ENCODE measurements around the gene PWWP2B.

Gene PWWP2B

GRCh38 chr10:132444877-132445351 lies 47.9 kb downstream of the PWWP2B start:
- no peak for DNase-seq

GRCh38 chr10:132445516-132446194 lies 48.7 kb downstream of the PWWP2B start:
- no peak for DNase-seq

- no peak for DNase-seq
Measured at GRCh38 chr10:132446195-132446581, 49.2 kb downstream of the PWWP2B start.

DNA sequence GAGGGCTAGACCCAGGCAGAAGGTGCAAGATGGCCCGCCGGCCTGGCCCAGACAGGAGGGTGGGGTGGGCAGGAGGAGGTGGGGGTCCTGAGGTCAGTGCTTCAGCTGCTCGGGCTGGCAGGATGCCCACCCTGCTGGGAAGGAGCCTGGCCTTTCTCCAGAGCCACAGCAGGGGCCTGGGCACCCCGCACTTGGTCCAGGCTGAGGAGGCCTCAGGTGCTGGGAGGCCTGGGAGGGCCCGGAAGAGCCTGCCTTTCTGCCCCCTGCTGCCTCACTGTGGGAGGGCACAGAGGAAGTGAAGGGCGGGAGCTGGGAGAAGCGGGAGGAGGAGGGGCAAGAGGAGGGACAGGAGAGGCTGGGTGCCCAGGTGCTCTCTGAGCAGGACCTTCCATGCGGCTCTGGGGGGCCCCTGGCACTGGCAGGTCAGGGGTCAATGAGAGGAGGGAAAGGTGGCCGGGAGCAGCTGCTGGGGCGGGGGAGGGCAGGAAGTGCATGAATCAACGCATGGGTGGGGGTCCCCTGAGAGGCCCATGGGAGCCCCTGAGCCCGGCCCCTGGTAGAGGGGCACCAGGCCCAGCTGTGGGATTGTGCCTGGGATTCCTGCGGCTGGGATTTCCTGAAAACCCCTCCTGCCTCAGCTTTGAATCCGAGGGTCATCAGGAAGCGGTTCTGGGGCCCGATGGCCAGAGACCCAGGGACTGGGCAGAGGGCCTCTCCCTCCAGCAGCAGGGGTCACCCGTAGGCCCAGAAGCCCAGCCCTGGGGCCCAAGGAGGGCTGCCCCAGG lies 49.9 kb downstream of the PWWP2B start:
- peak in 1 of 56 donors; percentile 18 for DNase-seq

GRCh38 chr10:132447446-132448247 lies 50.6 kb downstream of the PWWP2B start:
- no peak for DNase-seq

GRCh38 chr10:132448248-132448731 lies 51.3 kb downstream of the PWWP2B start:
- no peak for DNase-seq

- no peak for DNase-seq
Measured at GRCh38 chr10:132449051-132449810, 52.2 kb downstream of the PWWP2B start.

DNA sequence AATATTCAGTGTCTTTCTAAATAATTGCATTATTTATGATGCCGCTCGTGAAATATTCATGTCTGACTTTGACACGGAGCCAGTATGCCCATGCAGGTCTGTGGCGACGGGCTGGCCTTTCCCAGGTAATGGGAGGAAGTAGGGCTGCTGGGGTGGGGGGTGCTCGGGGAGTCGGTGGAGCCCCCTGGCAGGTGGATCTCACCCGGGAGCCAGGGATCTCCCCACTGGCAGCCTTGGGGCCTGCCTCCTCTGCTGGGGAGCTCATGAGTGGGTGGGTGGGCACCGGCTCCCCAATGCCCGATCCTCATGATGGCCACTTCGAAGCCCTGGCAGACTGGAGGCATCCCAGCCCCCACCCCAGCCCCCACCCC lies 52.8 kb downstream of the PWWP2B start:
- no peak for DNase-seq

GRCh38 chr10:132450466-132450824 lies 53.4 kb downstream of the PWWP2B start:
- DNase-seq: no peak

- no peak for DNase-seq
Measured at GRCh38 chr10:132450825-132451505, 54.0 kb downstream of the PWWP2B start.

- DNase-seq: no peak
Measured at GRCh38 chr10:132451506-132452215, 54.7 kb downstream of the PWWP2B start.

- DNase-seq: peak in 27 of 56 donors; percentile 19 to 83 (median 40)
Measured at GRCh38 chr10:132452216-132452650, 55.2 kb downstream of the PWWP2B start.

DNA sequence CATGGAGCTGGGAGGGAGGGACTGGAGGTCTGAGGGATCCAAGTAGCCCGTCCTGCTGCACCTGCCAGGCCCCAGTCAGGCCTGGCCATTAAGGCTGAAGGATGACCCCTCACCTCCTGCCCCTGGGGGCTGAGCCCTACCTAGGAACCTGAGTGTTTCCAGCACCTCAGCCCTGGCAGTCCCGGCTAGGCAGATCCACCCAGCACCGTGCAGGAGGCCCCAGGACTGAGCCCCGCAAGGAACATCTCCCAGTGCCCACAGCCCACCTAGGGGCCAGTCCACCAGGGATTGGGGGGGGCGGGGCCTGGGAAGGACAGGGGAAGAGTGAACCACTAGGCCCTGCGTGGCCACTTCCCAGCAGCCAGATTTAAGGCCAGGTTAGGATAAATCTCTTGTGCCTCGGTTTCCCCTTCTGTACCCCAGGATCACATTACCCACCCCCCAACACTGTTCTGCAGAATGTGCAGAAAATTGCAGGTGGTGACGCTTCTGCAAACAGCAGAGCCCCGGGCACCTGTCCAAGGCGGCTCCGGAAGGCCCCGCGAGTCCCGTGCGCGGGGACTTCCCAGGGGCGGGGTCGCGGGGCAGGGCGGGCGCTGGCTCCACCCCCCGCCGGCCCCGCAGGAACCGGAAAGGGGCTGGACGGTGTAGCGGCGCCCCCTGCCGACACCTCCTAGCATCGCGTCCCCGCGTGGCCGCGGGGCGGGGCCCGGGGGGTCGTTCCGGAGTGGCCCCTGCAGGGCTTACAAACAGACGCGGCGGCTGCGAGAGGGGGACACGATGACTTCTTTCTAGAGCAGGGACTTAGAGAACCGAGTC lies 55.9 kb downstream of the PWWP2B start:
- DNase-seq: peak in 38 of 56 donors; percentile 14 to 80 (median 44)

- no peak for DNase-seq
Measured at GRCh38 chr10:132453470-132453861, 56.5 kb downstream of the PWWP2B start.

- no peak for DNase-seq
Measured at GRCh38 chr10:132454296-132455198, 57.5 kb downstream of the PWWP2B start.

DNA sequence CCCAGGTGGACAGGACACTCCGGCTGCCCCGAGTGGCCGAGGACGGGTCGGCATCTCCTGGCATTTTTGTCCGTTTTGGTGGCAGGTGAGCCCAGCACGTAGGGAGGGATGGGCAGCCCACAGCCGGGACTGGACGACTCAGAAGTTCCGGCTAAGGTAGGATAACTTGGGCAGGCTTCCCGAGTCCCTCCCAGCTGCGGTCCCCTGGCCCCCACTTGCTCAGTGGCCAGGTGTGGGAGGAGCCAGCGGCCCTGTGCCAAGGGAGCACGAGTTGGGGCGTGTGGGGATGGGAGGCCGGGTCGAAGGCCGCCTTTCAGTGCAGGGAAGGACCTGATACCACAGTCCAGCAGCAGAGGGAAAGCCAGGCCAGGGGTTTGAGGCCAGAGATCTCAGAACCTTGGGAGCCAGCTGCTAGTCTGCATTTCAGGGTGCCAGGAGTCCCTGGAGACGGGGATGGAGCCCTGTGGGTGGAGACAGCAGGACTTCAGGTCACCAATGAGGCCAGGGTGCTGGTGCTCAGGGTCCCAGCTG lies 58.5 kb downstream of the PWWP2B start:
- no peak for DNase-seq
